ENCODE measurements around the gene BACE2.

The BACE2 gene

DNA sequence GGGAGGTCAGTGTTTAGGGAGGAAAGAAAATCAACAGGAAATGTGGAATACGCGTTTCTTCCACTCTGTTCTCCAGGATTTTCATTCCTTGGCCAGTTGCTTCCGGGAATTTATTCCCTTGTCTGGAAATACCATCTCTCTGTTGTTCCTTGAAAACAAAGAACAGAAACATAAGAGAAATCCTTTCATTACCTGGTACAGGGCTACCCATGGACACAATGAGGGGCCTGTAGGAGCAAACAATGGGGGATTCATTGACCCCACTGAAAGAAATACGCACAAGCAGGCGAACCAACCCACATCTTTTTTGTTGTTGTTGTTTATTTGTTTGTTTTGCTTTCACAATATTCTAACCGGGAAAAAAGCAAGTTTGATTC, 20.0 kb upstream of the BACE2 start:
- Histone ChIP-seq H3K27ac (ENCODE audit: low read length) (no peak overlapping the region), H3K79me2 (ENCODE audit: insufficient read depth, low read length) (no peaks in the 10 kb centered on the region), H3K4me2 (ENCODE audit: insufficient read depth, low read length) (no peak overlapping the region), H4K20me1 (ENCODE audit: insufficient read depth, low read length) (no peaks in the 10 kb centered on the region), H2AFZ (ENCODE audit: low read depth, low read length) (no peak overlapping the region), H3K9ac (ENCODE audit: low read depth, low read length) (no peak overlapping the region), H3K4me1 (ENCODE audit: insufficient read depth, low read length) (no peaks in the 10 kb centered on the region), H3K36me3 (ENCODE audit: insufficient read depth, low read length) (no peaks in the 10 kb centered on the region), H3K4me3 (ENCODE audit: low read depth in 1 of 2, low read length in 2 of 2) (no peak overlapping the region), H3K27me3 (ENCODE audit: insufficient read depth, low read length, poor library complexity) (no peaks in the 10 kb centered on the region), H3K9me3 (ENCODE audit: insufficient read depth, low read length, severe bottlenecking) (no peaks in the 10 kb centered on the region)
- TF ChIP-seq EZH2 (IDR thresholded peaks at IDR 0.05; ENCODE audit: borderline replicate concordance, low read depth, low read length, severe bottlenecking) = no peak
- no peak for TF ChIP-seq CTCF (IDR thresholded peaks at IDR 0.05; ENCODE audit: borderline replicate concordance, extremely low read depth, low read length, poor library complexity, severe bottlenecking)
- no peak for DNase-seq
- ATAC-seq (ENCODE audit: insufficient read depth, low read depth) = no peak

DNA sequence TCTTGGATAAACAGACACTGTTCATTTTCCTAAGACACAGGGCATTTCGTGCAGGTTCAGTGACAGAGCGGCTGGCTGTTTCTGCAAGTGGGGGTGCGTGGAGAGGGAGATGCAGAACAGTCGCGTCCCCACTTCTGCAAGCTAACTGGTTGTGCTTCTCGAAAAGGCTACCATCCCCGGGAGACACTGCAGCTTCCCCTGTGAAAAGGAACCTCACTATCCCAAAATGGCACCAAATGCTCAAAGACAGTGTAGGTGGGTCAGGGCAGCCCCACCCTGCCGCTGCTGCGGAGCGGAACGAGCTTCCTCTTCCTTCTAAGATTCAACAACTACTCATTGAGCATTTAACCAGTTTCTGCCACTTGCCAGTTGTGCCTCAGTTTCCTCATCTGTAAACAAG, 19.2 kb upstream of the BACE2 start:
- TF ChIP-seq EZH2 (IDR thresholded peaks at IDR 0.05; ENCODE audit: borderline replicate concordance, low read depth, low read length, severe bottlenecking) = no peak
- TF ChIP-seq CTCF (IDR thresholded peaks at IDR 0.05; ENCODE audit: borderline replicate concordance, extremely low read depth, low read length, poor library complexity, severe bottlenecking) = no peak
- H4K20me1 ChIP-seq (ENCODE audit: insufficient read depth, low read length) = no peaks in the 10 kb centered on the region
- H3K4me1 ChIP-seq (ENCODE audit: insufficient read depth, low read length) = no peaks in the 10 kb centered on the region
- no peaks in the 10 kb centered on the region for H3K9me3 ChIP-seq (ENCODE audit: insufficient read depth, low read length, severe bottlenecking)
- no peak overlapping the region for H3K4me2 ChIP-seq (ENCODE audit: insufficient read depth, low read length)
- no peak overlapping the region for H3K9ac ChIP-seq (ENCODE audit: low read depth, low read length)
- no peaks in the 10 kb centered on the region for H3K36me3 ChIP-seq (ENCODE audit: insufficient read depth, low read length)
- no peak for DNase-seq
- H3K79me2 ChIP-seq (ENCODE audit: insufficient read depth, low read length) = no peaks in the 10 kb centered on the region
- H3K27me3 ChIP-seq (ENCODE audit: insufficient read depth, low read length, poor library complexity) = no peaks in the 10 kb centered on the region
- ATAC-seq (ENCODE audit: insufficient read depth, low read depth) = no peak
- no peak overlapping the region for H2AFZ ChIP-seq (ENCODE audit: low read depth, low read length)
- no peak overlapping the region for H3K27ac ChIP-seq (ENCODE audit: low read length)
- no peak overlapping the region for H3K4me3 ChIP-seq (ENCODE audit: low read depth in 1 of 2, low read length in 2 of 2)

DNA sequence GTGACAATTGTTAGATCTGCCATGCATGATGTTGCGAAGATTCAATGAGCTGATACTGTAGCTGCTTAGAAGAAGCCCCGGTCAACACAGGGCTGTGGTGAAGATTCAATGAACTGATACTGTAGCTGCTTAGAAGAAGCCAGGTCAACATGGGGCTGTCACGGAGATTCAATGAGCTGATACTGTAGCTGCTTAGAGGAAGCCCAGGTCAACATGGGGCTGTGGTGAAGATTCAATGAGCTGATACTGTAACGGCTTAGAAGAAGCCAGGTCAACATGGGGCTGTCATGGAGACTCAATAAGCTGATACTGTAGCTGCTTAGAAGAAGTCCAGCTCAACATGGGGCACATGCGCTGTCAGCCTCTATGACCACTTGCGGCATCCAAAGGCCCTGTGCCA, 18.8 kb upstream of the BACE2 start:
- no peak for TF ChIP-seq EZH2 (IDR thresholded peaks at IDR 0.05; ENCODE audit: borderline replicate concordance, low read depth, low read length, severe bottlenecking)
- TF ChIP-seq CTCF (IDR thresholded peaks at IDR 0.05; ENCODE audit: borderline replicate concordance, extremely low read depth, low read length, poor library complexity, severe bottlenecking) = no peak
- Histone ChIP-seq H3K27ac (ENCODE audit: low read length) (no peak overlapping the region), H3K36me3 (ENCODE audit: insufficient read depth, low read length) (no peaks in the 10 kb centered on the region), H2AFZ (ENCODE audit: low read depth, low read length) (no peak overlapping the region), H3K4me1 (ENCODE audit: insufficient read depth, low read length) (no peaks in the 10 kb centered on the region), H3K4me2 (ENCODE audit: insufficient read depth, low read length) (no peak overlapping the region), H3K9ac (ENCODE audit: low read depth, low read length) (no peak overlapping the region), H3K9me3 (ENCODE audit: insufficient read depth, low read length, severe bottlenecking) (no peaks in the 10 kb centered on the region), H3K27me3 (ENCODE audit: insufficient read depth, low read length, poor library complexity) (no peaks in the 10 kb centered on the region), H4K20me1 (ENCODE audit: insufficient read depth, low read length) (no peaks in the 10 kb centered on the region), H3K4me3 (ENCODE audit: low read depth in 1 of 2, low read length in 2 of 2) (no peak overlapping the region), H3K79me2 (ENCODE audit: insufficient read depth, low read length) (no peaks in the 10 kb centered on the region)
- DNase-seq = no peak
- ATAC-seq (ENCODE audit: insufficient read depth, low read depth) = no peak

DNA sequence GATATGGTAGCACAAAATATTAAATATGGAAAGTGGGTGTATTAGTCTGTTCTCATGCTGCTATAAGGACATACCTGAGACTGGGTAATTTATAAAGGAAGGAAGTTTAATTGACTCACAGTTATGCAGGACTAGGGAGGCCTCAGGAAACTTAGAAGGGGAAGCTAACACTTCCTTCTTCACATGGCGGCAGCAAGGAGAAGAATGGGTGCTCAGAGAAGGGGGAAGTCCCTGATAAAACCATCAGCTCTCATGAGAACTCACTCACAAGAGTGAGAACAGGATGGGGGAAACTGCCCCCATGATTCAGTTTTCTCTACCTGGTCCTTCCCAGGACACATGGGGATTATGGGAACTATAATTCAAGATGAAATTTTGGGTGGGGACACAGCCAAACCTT, 15.8 kb upstream of the BACE2 start:
- Histone ChIP-seq H3K27ac (ENCODE audit: low read length) (no peak overlapping the region), H3K9ac (ENCODE audit: low read depth, low read length) (no peak overlapping the region), H3K4me2 (ENCODE audit: insufficient read depth, low read length) (no peak overlapping the region), H4K20me1 (ENCODE audit: insufficient read depth, low read length) (no peaks in the 10 kb centered on the region), H3K9me3 (ENCODE audit: insufficient read depth, low read length, severe bottlenecking) (no peaks in the 10 kb centered on the region), H3K27me3 (ENCODE audit: insufficient read depth, low read length, poor library complexity) (no peaks in the 10 kb centered on the region), H3K79me2 (ENCODE audit: insufficient read depth, low read length) (no peaks in the 10 kb centered on the region), H3K4me3 (ENCODE audit: low read depth in 1 of 2, low read length in 2 of 2) (no peak overlapping the region), H3K36me3 (ENCODE audit: insufficient read depth, low read length) (no peaks in the 10 kb centered on the region), H3K4me1 (ENCODE audit: insufficient read depth, low read length) (no peaks in the 10 kb centered on the region), H2AFZ (ENCODE audit: low read depth, low read length) (no peak overlapping the region)
- no peak for ATAC-seq (ENCODE audit: insufficient read depth, low read depth)
- TF ChIP-seq CTCF (IDR thresholded peaks at IDR 0.05; ENCODE audit: borderline replicate concordance, extremely low read depth, low read length, poor library complexity, severe bottlenecking) = no peak
- no peak for TF ChIP-seq EZH2 (IDR thresholded peaks at IDR 0.05; ENCODE audit: borderline replicate concordance, low read depth, low read length, severe bottlenecking)
- DNase-seq = no peak
